AG10803 (cell line): Measurements from ENCODE around the gene TRIM2.

Experiments
- DNase-seq: peaks from one replicate; pipeline ENCODE4 v3.0.0; 2010; ENCODE audit warnings: low read depth
- H3K4me3 ChIP-seq: 2 replicates; pipeline ENCODE4 v1.5.1; 2011; ENCODE audit warnings: mild to moderate bottlenecking, low read length, control low read depth
- CTCF ChIP-seq: conservative IDR thresholded peaks from 2 replicates; pipeline ENCODE4 v1.5.1; 2011; ENCODE audit warnings: mild to moderate bottlenecking, low read length, control low read depth, inconsistent platforms

TRIM2 gene

DNA sequence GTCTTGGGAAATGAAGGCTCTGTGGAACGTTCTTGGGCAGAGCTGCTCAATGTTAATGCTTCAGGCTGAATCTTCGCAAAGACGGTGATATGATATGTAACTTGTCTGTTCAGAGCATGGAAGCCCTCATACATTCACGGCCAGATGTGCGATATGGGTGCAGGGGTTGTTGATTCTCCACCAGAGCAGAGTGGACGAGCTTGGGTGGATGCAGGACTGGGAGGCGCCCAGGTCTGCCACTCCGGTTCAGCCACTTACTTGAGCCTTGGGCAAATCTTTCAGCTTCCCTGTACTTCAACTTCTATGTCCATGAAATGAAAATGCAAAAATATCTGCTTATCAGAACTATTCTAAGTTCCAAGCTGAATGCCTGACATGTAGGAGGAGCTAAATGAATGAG, 92.9 kb downstream of the TRIM2 start:
- no peak for TF ChIP-seq CTCF
- DNase-seq: no peak
- H3K4me3 ChIP-seq: no peak overlapping the region

- no peak for TF ChIP-seq CTCF
- no peak for DNase-seq
- H3K4me3 ChIP-seq: no peak overlapping the region
These were observed 106.5 kb downstream of the TRIM2 start for GRCh38 chr4:153310793-153311192.

- H3K4me3 ChIP-seq: no peak overlapping the region
- TF ChIP-seq CTCF: no peak
- no peak for DNase-seq
These were observed 110.7 kb downstream of the TRIM2 start for GRCh38 chr4:153314915-153315314.

DNA sequence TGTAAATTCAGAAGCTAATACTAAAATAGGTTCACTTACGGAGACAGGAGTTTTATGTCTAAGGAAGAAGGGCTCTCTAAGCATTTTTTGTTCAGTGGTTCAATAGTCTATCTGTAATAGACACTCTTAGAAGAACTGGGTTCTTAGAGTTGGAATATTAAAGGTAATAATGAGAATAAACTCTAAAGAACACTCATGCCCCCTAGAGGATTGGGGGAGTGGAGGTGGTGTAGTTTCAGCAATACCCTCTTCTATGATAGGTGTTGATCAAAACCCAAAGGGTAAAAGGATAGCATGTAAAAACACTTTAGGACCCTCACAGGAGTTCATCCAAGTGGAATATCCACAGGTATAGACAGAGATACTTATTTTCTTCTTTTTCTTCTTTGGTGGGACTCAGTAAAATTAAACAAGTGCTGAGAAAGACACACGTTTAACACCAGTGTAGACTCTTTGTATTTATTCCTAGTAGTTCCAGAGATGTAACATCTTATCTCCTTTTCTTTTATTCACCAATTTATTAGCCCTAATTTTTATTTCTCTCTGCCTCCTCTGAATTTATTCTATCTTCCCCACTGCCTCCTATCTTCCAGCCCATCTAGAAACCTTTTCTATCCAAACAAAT, 114.6 kb downstream of the TRIM2 start:
- no peak overlapping the region for H3K4me3 ChIP-seq
- TF ChIP-seq CTCF: peak; percentile 87
- peak; percentile 53 for DNase-seq

DNA sequence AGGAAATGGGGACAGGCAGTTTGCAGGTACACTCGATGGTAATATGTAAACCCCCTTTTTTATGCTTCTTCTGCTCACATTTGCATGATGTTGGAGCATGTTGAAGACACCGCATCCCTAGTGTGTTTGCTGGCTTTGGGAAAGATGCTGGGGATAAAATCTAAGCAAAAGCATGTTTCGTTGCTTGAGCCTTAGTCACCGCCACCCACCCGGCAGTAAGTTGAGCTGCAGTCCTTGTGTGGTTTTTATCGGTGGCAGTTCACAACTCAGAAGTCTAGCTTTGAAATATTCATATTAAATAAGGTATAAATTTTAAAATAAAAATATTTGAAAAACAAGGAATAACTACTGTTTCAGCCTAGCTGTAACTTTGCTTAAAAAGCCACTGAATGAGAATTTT, 118.5 kb downstream of the TRIM2 start:
- DNase-seq: peak; percentile 51
- H3K4me3 ChIP-seq: no peak overlapping the region
- TF ChIP-seq CTCF: no peak

GRCh38 chr4:153324046-153324445, 119.8 kb downstream of the TRIM2 start:
- TF ChIP-seq CTCF: no peak
- no peak overlapping the region for H3K4me3 ChIP-seq
- no peak for DNase-seq

- DNase-seq: no peak
These were observed 121.3 kb downstream of the TRIM2 start for GRCh38 chr4:153325558-153325957.

More at GRCh38 chr4:153325558-153325957, 121.3 kb downstream of the TRIM2 start:
- TF ChIP-seq CTCF: no peak
- H3K4me3 ChIP-seq: no peak overlapping the region
